GM21619 (cell line): ENCODE results near the gene CUX1.
"Not testable (repeated sequence)": the region's sequence is repeated elsewhere in the genome, so short reads cannot be mapped to it uniquely, and the experiment has no call there.

Source experiments
- ATAC-seq: cut with Tn5 transposase; IDR thresholded peaks from one replicate; pipeline ENCODE4 v1.9.1; 2021; ENCODE audit not compliant: unreplicated experiment

Gene CUX1

GRCh38 chr7:101853684-101854083 is 36.3 kb downstream of the CUX1 start:
- ATAC-seq, result no peak

GRCh38 chr7:101854084-101854865 is 36.8 kb downstream of the CUX1 start:
- no peak for ATAC-seq

- ATAC-seq, result peak; percentile 94
Observed at GRCh38 chr7:101856473-101857357, 39.3 kb downstream of the CUX1 start.

GRCh38 chr7:101857358-101857811 is 40.0 kb downstream of the CUX1 start:
- ATAC-seq, result peak; percentile 21

GRCh38 chr7:101858437-101859385 is 41.3 kb downstream of the CUX1 start:
- ATAC-seq, result no peak

GRCh38 chr7:101859411-101860106 is 42.1 kb downstream of the CUX1 start:
- no peak for ATAC-seq

GRCh38 chr7:101860316-101861217 is 43.1 kb downstream of the CUX1 start:
- no peak for ATAC-seq

GRCh38 chr7:101861218-101861775 is 43.9 kb downstream of the CUX1 start:
- ATAC-seq, result no peak

- no peak for ATAC-seq
Observed at GRCh38 chr7:101862280-101863220, 45.1 kb downstream of the CUX1 start.

GRCh38 chr7:101863598-101863997 is 46.2 kb downstream of the CUX1 start:
- ATAC-seq, result no peak

- no peak for ATAC-seq
Observed at GRCh38 chr7:101864039-101864438, 46.6 kb downstream of the CUX1 start.

- no peak for ATAC-seq
Observed at GRCh38 chr7:101865031-101865430, 47.6 kb downstream of the CUX1 start.

GRCh38 chr7:101865455-101865854 is 48.0 kb downstream of the CUX1 start:
- no peak for ATAC-seq

- ATAC-seq, result no peak
Observed at GRCh38 chr7:101866328-101866727, 48.9 kb downstream of the CUX1 start.

- no peak for ATAC-seq
Observed at GRCh38 chr7:101867265-101867664, 49.8 kb downstream of the CUX1 start.

- ATAC-seq, result not testable (repeated sequence)
Observed at GRCh38 chr7:101867681-101868080, 50.3 kb downstream of the CUX1 start.

GRCh38 chr7:101868191-101868950 is 50.9 kb downstream of the CUX1 start:
- no peak for ATAC-seq
